GM19395 (cell line): ENCODE results near the gene PDE5A.
A peak's percentile ranks its signal among the peaks of the same experiment; 100 is the strongest.
"Not testable (repeated sequence)": the region's sequence is repeated elsewhere in the genome, so short reads cannot be mapped to it uniquely, and the experiment has no call there.

Experiments used
- ATAC-seq: cut with Tn5 transposase; IDR thresholded peaks from one replicate; pipeline ENCODE4 v1.9.1; 2021; ENCODE audit warnings: mild to moderate bottlenecking, moderate library complexity; ENCODE audit not compliant: unreplicated experiment

PDE5A gene

DNA sequence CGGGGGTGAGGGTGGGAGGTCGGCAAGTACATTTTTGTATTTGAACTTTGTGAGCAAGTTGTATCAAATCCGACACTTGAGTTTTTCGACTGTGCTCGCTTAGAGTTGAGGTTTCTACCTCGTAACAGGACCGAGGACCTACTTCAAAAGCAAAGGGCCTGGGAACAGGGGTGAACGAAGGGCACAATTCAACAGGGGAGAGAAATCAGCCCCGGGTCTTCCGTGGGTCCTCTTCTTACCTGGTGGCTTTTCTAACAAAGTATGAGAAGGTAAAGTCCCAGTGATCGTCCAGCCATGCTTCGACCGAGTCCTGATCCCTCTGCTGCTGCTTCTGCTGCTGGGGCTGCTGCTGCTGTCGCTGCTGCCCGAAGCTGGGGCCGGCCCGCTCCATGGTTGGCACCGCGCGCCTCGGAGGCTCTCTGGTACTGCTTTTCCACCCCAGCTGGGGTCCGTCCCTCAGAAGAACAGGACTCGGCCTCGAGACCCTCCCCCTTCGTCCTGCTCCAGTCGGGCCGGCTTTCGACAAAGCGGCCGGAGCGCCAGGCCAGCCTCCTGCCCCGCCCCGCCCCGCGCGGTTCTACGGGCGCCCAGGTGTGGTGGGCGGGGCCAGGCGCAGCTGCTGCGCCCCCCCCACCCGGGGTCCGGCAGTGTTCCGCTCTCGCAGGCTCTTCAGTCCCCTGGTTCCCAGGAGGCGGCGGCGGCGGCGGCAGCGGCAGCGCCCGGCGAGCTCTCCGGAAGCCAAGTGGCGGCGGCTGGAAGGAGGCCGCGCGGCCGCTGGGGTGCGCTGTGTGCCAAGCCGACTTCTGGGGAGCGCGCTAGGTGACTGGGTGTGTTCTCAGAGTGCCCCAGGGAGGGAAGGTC is at the start of gene PDE5A:
Gene PDE5A, minus strand, starts transcription at position 524 of the 861 bp plus-strand sequence. Its CDS starts 133 bp downstream, at position 391.
- peak; percentile 91 for ATAC-seq

GRCh38 chr4:119676101-119676500 is 47.5 kb upstream of the PDE5A start:
- ATAC-seq = no peak

GRCh38 chr4:119675391-119675790 is 46.8 kb upstream of the PDE5A start:
- ATAC-seq = no peak

- ATAC-seq = no peak
Measured at GRCh38 chr4:119672938-119673337, 44.3 kb upstream of the PDE5A start.

DNA sequence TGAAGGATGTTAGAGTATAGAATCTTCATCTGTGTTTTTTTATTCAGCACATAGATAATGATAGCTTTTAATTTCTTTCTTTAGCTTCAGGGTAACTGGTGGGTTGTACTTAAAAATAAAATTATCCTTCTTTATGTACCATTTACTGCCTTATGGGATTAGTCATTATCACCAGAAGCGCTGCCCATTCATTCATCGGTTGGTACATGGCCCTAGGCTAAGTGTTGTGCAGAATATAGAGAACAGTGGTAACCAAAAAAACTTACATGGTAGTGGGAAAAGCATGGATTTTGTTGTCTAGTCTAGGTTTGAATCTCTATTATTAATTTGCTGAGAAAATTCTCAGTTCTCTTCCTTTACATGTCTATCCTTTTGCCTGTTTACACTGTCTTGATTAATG is 43.5 kb upstream of the PDE5A start:
- no peak for ATAC-seq

DNA sequence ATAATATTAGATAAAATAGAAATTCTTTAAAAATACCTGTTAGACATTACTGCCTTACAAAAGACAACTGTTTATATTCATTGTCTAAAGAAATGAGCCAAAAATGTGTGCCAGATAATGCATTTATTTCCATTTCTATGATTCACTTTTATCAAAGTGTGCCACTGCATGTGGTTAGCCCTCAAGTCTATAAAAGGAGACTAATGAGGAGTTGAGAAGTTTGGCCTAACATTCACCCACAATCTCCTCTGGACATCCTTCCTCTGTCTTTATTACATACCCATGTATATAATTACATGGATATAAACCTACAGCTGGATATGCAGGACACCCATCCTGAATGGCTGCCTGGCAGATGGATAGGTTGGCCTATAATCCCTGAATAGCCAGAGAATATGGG is 42.6 kb upstream of the PDE5A start:
- ATAC-seq = no peak

- no peak for ATAC-seq
Measured at GRCh38 chr4:119667802-119668201, 39.2 kb upstream of the PDE5A start.

DNA sequence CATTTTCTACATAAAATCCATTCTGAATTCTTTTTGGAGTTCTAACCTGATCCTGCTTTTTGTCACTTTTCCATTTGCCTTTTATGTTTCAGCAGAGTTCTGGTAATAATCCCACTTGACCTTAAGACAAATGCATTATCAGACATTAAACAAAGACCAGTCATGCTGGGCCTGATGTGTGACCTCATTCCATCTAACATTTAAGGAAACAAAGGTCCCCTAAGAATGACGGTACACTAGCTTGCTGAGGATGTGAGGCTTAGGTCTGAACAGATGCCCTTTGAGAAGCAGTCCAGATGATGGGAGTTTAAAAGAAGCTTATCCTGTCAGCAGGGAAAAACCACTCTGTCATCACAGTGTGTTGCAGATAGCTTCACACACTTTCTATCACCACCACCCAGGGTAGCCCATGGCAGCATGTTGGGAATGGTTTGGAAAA is 38.1 kb upstream of the PDE5A start:
- no peak for ATAC-seq

GRCh38 chr4:119665752-119666151 is 37.1 kb upstream of the PDE5A start:
- no peak for ATAC-seq

- ATAC-seq = no peak
Measured at GRCh38 chr4:119664168-119664907, 35.7 kb upstream of the PDE5A start.

DNA sequence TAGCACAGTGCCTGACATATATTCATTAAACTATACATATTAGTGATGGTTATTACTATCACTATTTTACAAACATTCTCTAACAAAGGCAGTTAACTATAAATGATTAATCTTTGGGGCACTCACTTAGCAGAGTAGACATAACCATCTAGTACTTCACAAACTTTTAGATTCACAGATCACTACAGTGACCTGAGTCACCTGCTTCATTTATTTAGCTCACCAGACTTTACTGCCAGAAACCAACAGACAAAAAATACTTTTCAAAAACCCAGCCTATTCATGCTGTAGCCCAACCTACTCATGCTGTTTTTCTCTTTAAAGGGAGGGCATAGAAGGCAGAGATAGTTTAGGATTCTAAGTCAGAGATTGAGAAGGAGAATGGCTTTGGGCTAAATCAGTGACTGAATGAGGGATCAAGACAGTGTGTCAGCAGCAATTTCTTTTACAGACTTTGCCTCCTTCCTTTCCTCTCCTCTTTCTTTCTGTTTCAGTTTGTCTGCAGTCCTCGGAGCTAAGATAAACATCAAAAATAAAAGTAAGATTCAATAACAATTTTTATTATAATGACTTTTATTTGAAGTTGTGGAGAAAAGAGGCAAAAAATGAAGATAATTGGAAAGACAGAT is 34.7 kb upstream of the PDE5A start:
- peak; percentile 52 for ATAC-seq

DNA sequence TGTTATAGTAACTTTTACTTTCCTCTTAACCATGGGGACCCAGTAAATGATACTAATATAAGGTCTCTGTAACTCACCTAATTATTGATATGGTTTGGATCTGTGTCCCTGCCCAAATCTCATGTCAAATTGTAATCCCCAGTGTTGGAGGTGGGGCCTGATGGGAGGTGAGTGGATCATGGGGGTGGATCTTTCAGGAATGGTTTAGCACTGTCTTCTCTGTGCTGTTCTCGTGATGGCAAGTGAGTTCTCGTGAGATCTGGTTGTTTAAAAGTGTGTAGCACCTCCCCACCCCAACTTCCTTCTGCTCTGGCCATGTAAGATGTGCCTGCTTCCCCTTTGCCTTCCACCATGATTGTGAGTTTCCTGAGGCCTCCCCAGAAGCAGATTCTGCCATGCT is 34.0 kb upstream of the PDE5A start:
- not testable (repeated sequence) for ATAC-seq

GRCh38 chr4:119661231-119661630 is 32.6 kb upstream of the PDE5A start:
- ATAC-seq = no peak

GRCh38 chr4:119659576-119659975 is 31.0 kb upstream of the PDE5A start:
- no peak for ATAC-seq

GRCh38 chr4:119657111-119657611 is 28.6 kb upstream of the PDE5A start:
- ATAC-seq = no peak

DNA sequence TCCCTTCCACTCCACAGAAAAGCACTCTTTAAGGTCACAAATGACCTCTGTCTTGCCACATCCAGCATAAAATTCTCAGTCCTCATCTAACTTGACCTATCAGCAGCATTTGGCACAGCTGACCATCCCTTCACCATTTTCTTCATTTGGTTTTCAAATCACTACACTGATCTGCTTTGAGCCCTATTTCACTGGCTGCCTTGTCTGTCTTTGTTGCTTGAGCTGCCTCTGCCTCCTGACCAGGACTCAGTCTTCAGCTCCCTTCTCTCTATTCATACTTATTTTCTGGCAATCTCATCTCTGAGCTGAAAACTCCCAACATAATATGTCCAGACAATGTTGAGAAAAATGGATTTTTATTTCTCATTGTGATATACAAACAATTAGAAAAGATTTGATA is 27.7 kb upstream of the PDE5A start:
- ATAC-seq = no peak

GRCh38 chr4:119655111-119655837 is 26.7 kb upstream of the PDE5A start:
- no peak for ATAC-seq

- ATAC-seq = no peak
Measured at GRCh38 chr4:119653990-119654389, 25.4 kb upstream of the PDE5A start.

- no peak for ATAC-seq
Measured at GRCh38 chr4:119652998-119653397, 24.4 kb upstream of the PDE5A start.

GRCh38 chr4:119648398-119648797 is 19.8 kb upstream of the PDE5A start:
- no peak for ATAC-seq

- ATAC-seq = no peak
Measured at GRCh38 chr4:119647558-119647957, 19.0 kb upstream of the PDE5A start.
